DND-41 (cell line): ENCODE measurements around the gene SRP14.
A peak's percentile ranks its signal among the peaks of the same experiment; 100 is the strongest.

Experiments used
- EZH2 ChIP-seq: IDR thresholded peaks from 3 replicates; pipeline ENCODE4 v1.6.1; 2012; ENCODE audit warnings: borderline replicate concordance, low read depth, mild to moderate bottlenecking, moderate library complexity, low read length, inconsistent platforms; ENCODE audit not compliant: severe bottlenecking
- TF ChIP-seq, protein P1 (sequence below): IDR thresholded peaks from 2 replicates; pipeline ENCODE4 v1.5.1; 2012; ENCODE audit warnings: borderline replicate concordance, low read length, moderate library complexity, mild to moderate bottlenecking; ENCODE audit not compliant: poor library complexity, severe bottlenecking; ENCODE audit errors: extremely low read depth

DNA sequence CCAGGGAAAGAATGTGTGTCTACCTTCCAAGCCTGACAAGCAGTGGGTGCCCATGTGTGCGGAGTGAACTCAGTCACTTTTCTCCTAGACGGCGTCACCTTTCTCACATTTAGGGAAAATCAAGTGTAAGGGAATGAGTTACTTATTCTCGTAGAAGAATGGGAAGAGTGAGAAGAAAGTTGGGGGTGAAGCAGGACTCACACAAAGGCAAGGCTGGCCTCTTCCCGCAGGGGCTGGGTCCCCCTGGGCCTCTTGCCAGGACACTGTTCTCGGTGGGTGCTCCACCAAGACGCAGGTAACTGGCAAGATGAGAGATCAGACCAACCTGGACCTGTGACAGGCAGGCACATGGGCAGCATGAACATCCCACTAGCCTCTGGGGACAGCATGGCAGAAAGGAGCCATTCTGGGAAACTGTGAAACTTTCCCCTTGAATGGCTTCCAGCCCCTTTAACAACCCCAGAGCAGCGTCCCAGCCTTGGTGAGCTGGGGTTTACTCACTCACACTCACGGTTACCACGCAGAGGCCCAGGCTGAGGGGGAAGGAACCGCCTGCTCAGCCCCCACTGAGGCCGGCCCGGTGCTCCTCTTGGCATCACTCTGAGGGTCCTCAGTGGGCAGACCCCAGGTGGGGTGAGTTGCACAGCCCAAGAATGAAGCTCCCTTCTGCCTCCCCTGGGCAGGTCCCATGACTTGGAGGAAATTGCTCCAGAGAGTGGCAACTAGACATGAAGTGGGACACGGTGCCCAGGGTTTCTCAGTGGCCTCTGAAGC lies 15.0 kb upstream of the SRP14 start:
- TF ChIP-seq, protein P1, sequence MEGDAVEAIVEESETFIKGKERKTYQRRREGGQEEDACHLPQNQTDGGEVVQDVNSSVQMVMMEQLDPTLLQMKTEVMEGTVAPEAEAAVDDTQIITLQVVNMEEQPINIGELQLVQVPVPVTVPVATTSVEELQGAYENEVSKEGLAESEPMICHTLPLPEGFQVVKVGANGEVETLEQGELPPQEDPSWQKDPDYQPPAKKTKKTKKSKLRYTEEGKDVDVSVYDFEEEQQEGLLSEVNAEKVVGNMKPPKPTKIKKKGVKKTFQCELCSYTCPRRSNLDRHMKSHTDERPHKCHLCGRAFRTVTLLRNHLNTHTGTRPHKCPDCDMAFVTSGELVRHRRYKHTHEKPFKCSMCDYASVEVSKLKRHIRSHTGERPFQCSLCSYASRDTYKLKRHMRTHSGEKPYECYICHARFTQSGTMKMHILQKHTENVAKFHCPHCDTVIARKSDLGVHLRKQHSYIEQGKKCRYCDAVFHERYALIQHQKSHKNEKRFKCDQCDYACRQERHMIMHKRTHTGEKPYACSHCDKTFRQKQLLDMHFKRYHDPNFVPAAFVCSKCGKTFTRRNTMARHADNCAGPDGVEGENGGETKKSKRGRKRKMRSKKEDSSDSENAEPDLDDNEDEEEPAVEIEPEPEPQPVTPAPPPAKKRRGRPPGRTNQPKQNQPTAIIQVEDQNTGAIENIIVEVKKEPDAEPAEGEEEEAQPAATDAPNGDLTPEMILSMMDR: peak; percentile 27
- no peak for TF ChIP-seq EZH2
